GM12878 (cell line): Measurements from ENCODE around the gene MSL3B.

Experiments
- ATAC-seq: fragments of 200-7000 bp; cut with Tn5 transposase; 3 replicates; pipeline ENCODE4 v1.9.1; 2020; ENCODE audit warnings: mild to moderate bottlenecking, moderate library complexity
- BruUV-seq: library from RNA; stranded (reverse); fragments of 400-500 nt; replicated peaks from 2 replicates; lab custom pipeline; 2021; lab: Mats Ljungman, UMichigan
- CTCF ChIA-PET: fragments of 300-600 bp; sonication (Branson Sonifier 250); formaldehyde crosslinking; extraction: SDS; loops from one replicate; lab custom pipeline; 2021; ENCODE audit warnings: inconsistent platforms; lab: Yijun Ruan, JAX
- POLR2A ChIA-PET: fragments of 350-600 bp; formaldehyde crosslinking; extraction: SDS; loops from one replicate; lab custom pipeline; 2021; ENCODE audit warnings: inconsistent platforms; lab: Charles Lee
- RAD21 ChIA-PET: fragments of 300-600 bp; sonication (Branson Sonifier 250); formaldehyde crosslinking; loops from one replicate; lab custom pipeline; 2023; ENCODE audit warnings: antibody characterized with exemption; ENCODE audit not compliant: unreplicated experiment; lab: Charles Lee
- SMC1A ChIA-PET: fragments of 300-600 bp; sonication (Branson Sonifier 250); formaldehyde crosslinking; loops from one replicate; lab custom pipeline; 2023; ENCODE audit not compliant: unreplicated experiment, uncharacterized antibody; lab: Charles Lee
- DNase-seq: peaks from one replicate; pipeline ENCODE4 v3.0.0-alpha.2; 2011; ENCODE audit warnings: low read depth, low spot score
- FAIRE-seq: peaks from 3 replicates; lab custom pipeline; 2011; peaks lifted over from hg19 to GRCh38; lab: Jason Lieb, UNC
- H2AFZ ChIP-seq: 2 replicates; pipeline ENCODE4 v1.6.0; 2011; ENCODE audit warnings: low read depth, low read length, control low read depth; ENCODE audit not compliant: control insufficient read depth
- H3K27ac ChIP-seq: 2 replicates; pipeline ENCODE4 v1.5.1; 2011; ENCODE audit warnings: control low read depth; ENCODE audit not compliant: control insufficient read depth, insufficient read depth
- H3K27me3 ChIP-seq, 2 experiments: replicated peaks in 1 of 2; 2 replicates each; pipeline versions ENCODE4 v1.6.0 to v1.6.1; 2011; ENCODE audit warnings: low read length in 1 of 2; ENCODE audit not compliant: control insufficient read depth in 2 of 2, insufficient read depth in 2 of 2
- H3K36me3 ChIP-seq, 2 experiments: 2 replicates each; pipeline ENCODE4 v1.5.1; 2011; ENCODE audit warnings: low read length in 1 of 2; ENCODE audit not compliant: control insufficient read depth in 2 of 2, insufficient read depth in 2 of 2
- H3K4me1 ChIP-seq: 2 replicates; pipeline ENCODE4 v1.6.1; 2011; ENCODE audit warnings: mild to moderate bottlenecking, low read length, moderate library complexity, mixed read lengths; ENCODE audit not compliant: control insufficient read depth, insufficient read depth
- H3K4me2 ChIP-seq: 2 replicates; pipeline ENCODE4 v1.6.0; 2011; ENCODE audit warnings: control low read depth; ENCODE audit not compliant: control insufficient read depth, insufficient read depth
- H3K4me3 ChIP-seq: fragments of 200-600 bp; sonication (generic); 2 replicates; pipeline ENCODE4 v1.5.1; 2016
- H3K79me2 ChIP-seq: 2 replicates; pipeline ENCODE4 v1.6.0; 2011; ENCODE audit warnings: low read length; ENCODE audit not compliant: control insufficient read depth, insufficient read depth
- H3K9ac ChIP-seq: 2 replicates; pipeline ENCODE4 v1.8.0; 2011; ENCODE audit warnings: low read length, control low read depth, mixed read lengths; ENCODE audit not compliant: control insufficient read depth, insufficient read depth
- H3K9me3 ChIP-seq: replicated peaks from 3 replicates; pipeline ENCODE4 v1.5.1; 2011; ENCODE audit warnings: mild to moderate bottlenecking, low read length; ENCODE audit not compliant: control insufficient read depth, insufficient read depth
- H4K20me1 ChIP-seq: 2 replicates; pipeline ENCODE4 v1.6.0; 2011; ENCODE audit not compliant: control insufficient read depth, insufficient read depth
- CHD4 ChIP-seq: fragments of 200-600 bp; sonication (generic); IDR thresholded peaks from 2 replicates; pipeline ENCODE4 v1.6.1; 2016; ENCODE audit warnings: mild to moderate bottlenecking
- EZH2 ChIP-seq: IDR thresholded peaks from 2 replicates; pipeline ENCODE4 v1.6.1; 2012; ENCODE audit warnings: low read depth, mild to moderate bottlenecking, control low read depth, inconsistent platforms, low read length, borderline replicate concordance; ENCODE audit not compliant: control insufficient read depth
- GABPA ChIP-seq: IDR thresholded peaks from 2 replicates; pipeline ENCODE4 v1.6.1; 2014; ENCODE audit warnings: antibody characterized with exemption, low read depth, mild to moderate bottlenecking, inconsistent platforms
- HCFC1 ChIP-seq: fragments of 150-350 bp; IDR thresholded peaks from 2 replicates; pipeline ENCODE4 v1.6.1; 2014; ENCODE audit warnings: low read length
- JUNB ChIP-seq: IDR thresholded peaks from 2 replicates; pipeline ENCODE4 v1.6.1; 2016; ENCODE audit warnings: antibody characterized with exemption, mild to moderate bottlenecking
- KAT2A ChIP-seq: conservative IDR thresholded peaks from 2 replicates; pipeline ENCODE4 v1.6.1; 2011; ENCODE audit warnings: low read depth, low read length; ENCODE audit not compliant: control insufficient read depth
- MXI1 ChIP-seq: fragments of 150-350 bp; IDR thresholded peaks from 2 replicates; pipeline ENCODE4 v1.6.1; 2011; ENCODE audit warnings: low read depth, mild to moderate bottlenecking, inconsistent platforms, low read length, improper control_type of control experiment
- RFX5 ChIP-seq: IDR thresholded peaks from 2 replicates; pipeline ENCODE4 v1.6.1; 2011; ENCODE audit warnings: low read depth, low read length, improper control_type of control experiment
- SRF ChIP-seq, 2 experiments: IDR thresholded peaks; 2 replicates each; pipeline ENCODE4 v1.6.1; 2011; ENCODE audit warnings: low read depth in 2 of 2, low read length in 2 of 2, mild to moderate bottlenecking in 1 of 2, moderate library complexity in 1 of 2
- TAF1 ChIP-seq: IDR thresholded peaks from 2 replicates; pipeline ENCODE4 v1.6.1; 2011; ENCODE audit warnings: mild to moderate bottlenecking, low read depth, low read length, borderline replicate concordance
- YY1 ChIP-seq: IDR thresholded peaks from 2 replicates; pipeline ENCODE4 v1.6.1; 2011; ENCODE audit warnings: low read depth, mild to moderate bottlenecking, low read length
- WGBS: methylation state at CpG from one replicate; pipeline ENCODE4 v1.1.6; 2016; ENCODE audit warnings: low lambda C conversion rate; ENCODE audit not compliant: insufficient replicate concordance, insufficient coverage; ENCODE audit errors: missing lambda C conversion rate; 5-methylcytosine and 5-hydroxymethylcytosine counted together
- in situ Hi-C: fragments of 300-500 bp; cut with MboI; formaldehyde crosslinking; loops from 9 replicates; pipeline ENCODE4 v1.14.3; 2018; ENCODE audit warnings: mixed read lengths
- intact Hi-C: fragments of 100-400 bp; cut with micrococcal nuclease; formaldehyde crosslinking; loops from one replicate; pipeline ENCODE4 v1.14.2; 2022; ENCODE audit not compliant: unreplicated experiment
- TF ChIP-seq, protein P1 (sequence below), 3 experiments: IDR thresholded peaks in 2 of 3; conservative IDR thresholded peaks in 1 of 3; 2 replicates each; pipeline ENCODE4 v1.5.1; 2011; ENCODE audit warnings: low read depth in 3 of 3, low read length in 3 of 3, mild to moderate bottlenecking in 3 of 3, control low read depth in 2 of 3, moderate library complexity in 2 of 3, inconsistent platforms in 1 of 3, mixed read lengths in 1 of 3; ENCODE audit not compliant: control insufficient read depth in 2 of 3, insufficient read depth in 1 of 3; ENCODE audit errors: extremely low read depth in 1 of 3
- TF ChIP-seq, protein P2 (sequence below): fragments of 450-650 bp; IDR thresholded peaks from 2 replicates; pipeline ENCODE4 v1.6.1; 2017; ENCODE audit warnings: low read depth, mild to moderate bottlenecking, moderate library complexity
- TF ChIP-seq, protein P3 (sequence below): IDR thresholded peaks from 2 replicates; pipeline ENCODE4 v1.6.1; 2011; ENCODE audit warnings: low read depth, mild to moderate bottlenecking, low read length, moderate library complexity, borderline replicate concordance; ENCODE audit errors: extremely low read depth

MSL3B gene

DNA sequence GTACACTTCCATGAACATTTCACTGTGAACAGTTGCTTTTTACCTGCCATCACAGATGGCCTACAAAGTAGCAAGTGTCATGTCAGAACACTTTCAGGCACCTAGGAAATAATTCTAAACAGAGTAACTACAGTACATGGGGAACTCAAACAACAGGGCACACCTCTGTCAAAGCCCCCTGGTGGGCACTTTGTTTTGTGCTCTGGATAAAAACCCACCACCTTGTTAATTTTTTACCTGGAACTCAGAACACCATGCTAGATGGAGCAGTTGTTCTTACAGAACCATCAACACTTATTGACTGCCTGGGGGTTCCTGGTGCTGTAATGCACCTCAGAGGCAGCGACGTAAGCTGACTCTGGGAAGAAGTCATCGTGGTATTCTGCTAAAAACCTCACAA, 2.3 kb downstream of the MSL3B start:
- ChIA-PET CTCF (interaction anchor here (1.2 to 2.2 kb wide), 2 partner anchors 9 to 124 kb away, joined by 3 to 6 read pairs; no protein-coding TSS in a partner anchor), RAD21 (no interaction called here), SMC1A (no interaction called here), POLR2A (no interaction called here)
- H3K9me3 ChIP-seq, result no peaks in the 10 kb centered on the region; the same call in 1 of the 3 replicates
- H3K27me3 ChIP-seq, result no peaks in the 10 kb centered on the region
- H2AFZ ChIP-seq, result no peak overlapping the region
- BruUV-seq, result no TSS peak
- H3K4me3 ChIP-seq, result no peak overlapping the region
- no peaks in the 10 kb centered on the region for H3K36me3 ChIP-seq
- in situ Hi-C loops (no loop called here), intact Hi-C loops (no loop called here)
- TF ChIP-seq, protein P1, sequence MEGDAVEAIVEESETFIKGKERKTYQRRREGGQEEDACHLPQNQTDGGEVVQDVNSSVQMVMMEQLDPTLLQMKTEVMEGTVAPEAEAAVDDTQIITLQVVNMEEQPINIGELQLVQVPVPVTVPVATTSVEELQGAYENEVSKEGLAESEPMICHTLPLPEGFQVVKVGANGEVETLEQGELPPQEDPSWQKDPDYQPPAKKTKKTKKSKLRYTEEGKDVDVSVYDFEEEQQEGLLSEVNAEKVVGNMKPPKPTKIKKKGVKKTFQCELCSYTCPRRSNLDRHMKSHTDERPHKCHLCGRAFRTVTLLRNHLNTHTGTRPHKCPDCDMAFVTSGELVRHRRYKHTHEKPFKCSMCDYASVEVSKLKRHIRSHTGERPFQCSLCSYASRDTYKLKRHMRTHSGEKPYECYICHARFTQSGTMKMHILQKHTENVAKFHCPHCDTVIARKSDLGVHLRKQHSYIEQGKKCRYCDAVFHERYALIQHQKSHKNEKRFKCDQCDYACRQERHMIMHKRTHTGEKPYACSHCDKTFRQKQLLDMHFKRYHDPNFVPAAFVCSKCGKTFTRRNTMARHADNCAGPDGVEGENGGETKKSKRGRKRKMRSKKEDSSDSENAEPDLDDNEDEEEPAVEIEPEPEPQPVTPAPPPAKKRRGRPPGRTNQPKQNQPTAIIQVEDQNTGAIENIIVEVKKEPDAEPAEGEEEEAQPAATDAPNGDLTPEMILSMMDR (IDR thresholded peaks at IDR 0.05 in 2 of 3, conservative IDR thresholded peaks at IDR 0.05 in 1 of 3; ENCODE audit: control insufficient read depth in 2 of 3, extremely low read depth in 1 of 3, insufficient read depth in 1 of 3, low read depth in 3 of 3, low read length in 3 of 3), result peak in 1 of 3 experiments; percentile 30; a peak in 1 of 6 replicates
- TF ChIP-seq KAT2A, result no peak
- no peaks in the 10 kb centered on the region for H4K20me1 ChIP-seq
- peak; percentile 38 for FAIRE-seq
- peak; percentile 31; the same call in 2 of the 3 replicates for ATAC-seq
- no peak for DNase-seq
- WGBS, result 93% methylated on average over 3 of the region's 3 CpGs
- H3K4me1 ChIP-seq, result no peaks in the 10 kb centered on the region
- no peak overlapping the region for H3K9ac ChIP-seq
- H3K27ac ChIP-seq, result no peak overlapping the region
- no peaks in the 10 kb centered on the region; the same call in 1 of the 2 replicates for H3K79me2 ChIP-seq
- H3K4me2 ChIP-seq, result no peak overlapping the region

- CTCF ChIA-PET, result no interaction called here
- POLR2A ChIA-PET, result no interaction called here
- no peak for FAIRE-seq
- BruUV-seq, result no TSS peak
- no peak overlapping the region for H2AFZ ChIP-seq
- DNase-seq, result no peak
- in situ Hi-C loops (no loop called here), intact Hi-C loops (no loop called here)
- H3K36me3 ChIP-seq, result no peaks in the 10 kb centered on the region
- H4K20me1 ChIP-seq, result no peaks in the 10 kb centered on the region
- no peaks in the 10 kb centered on the region for H3K4me1 ChIP-seq
- H3K27me3 ChIP-seq, result no peaks in the 10 kb centered on the region
- SMC1A ChIA-PET, result no interaction called here
- ATAC-seq, result no peak
- H3K27ac ChIP-seq, result no peak overlapping the region
- H3K4me3 ChIP-seq, result no peak overlapping the region
- WGBS, result 45% methylated on average over 4 of the region's 4 CpGs
- no peaks in the 10 kb centered on the region for H3K9me3 ChIP-seq
- RAD21 ChIA-PET, result no interaction called here
- no peak overlapping the region for H3K9ac ChIP-seq
- H3K4me2 ChIP-seq, result no peak overlapping the region
- no peaks in the 10 kb centered on the region for H3K79me2 ChIP-seq
- TF ChIP-seq, protein P2, sequence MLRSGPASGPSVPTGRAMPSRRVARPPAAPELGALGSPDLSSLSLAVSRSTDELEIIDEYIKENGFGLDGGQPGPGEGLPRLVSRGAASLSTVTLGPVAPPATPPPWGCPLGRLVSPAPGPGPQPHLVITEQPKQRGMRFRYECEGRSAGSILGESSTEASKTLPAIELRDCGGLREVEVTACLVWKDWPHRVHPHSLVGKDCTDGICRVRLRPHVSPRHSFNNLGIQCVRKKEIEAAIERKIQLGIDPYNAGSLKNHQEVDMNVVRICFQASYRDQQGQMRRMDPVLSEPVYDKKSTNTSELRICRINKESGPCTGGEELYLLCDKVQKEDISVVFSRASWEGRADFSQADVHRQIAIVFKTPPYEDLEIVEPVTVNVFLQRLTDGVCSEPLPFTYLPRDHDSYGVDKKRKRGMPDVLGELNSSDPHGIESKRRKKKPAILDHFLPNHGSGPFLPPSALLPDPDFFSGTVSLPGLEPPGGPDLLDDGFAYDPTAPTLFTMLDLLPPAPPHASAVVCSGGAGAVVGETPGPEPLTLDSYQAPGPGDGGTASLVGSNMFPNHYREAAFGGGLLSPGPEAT, result no peak
- TF ChIP-seq MXI1, result no peak
- no peak for TF ChIP-seq TAF1
- TF ChIP-seq JUNB, result no peak
- TF ChIP-seq, protein P3, sequence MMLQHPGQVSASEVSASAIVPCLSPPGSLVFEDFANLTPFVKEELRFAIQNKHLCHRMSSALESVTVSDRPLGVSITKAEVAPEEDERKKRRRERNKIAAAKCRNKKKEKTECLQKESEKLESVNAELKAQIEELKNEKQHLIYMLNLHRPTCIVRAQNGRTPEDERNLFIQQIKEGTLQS, result no peak
- TF ChIP-seq GABPA, result no peak
- TF ChIP-seq RFX5, result no peak
- no peak for TF ChIP-seq HCFC1
- TF ChIP-seq CHD4, result no peak
- no peak for TF ChIP-seq SRF (IDR thresholded peaks at IDR 0.05; ENCODE audit: low read depth in 2 of 2, low read length in 2 of 2)
- no peak for TF ChIP-seq YY1
- TF ChIP-seq EZH2, result no peak
Observed at GRCh38 chr2:233862261-233862768, 5.9 kb downstream of the MSL3B start.
